CD4-positive, alpha-beta T cell (primary cell): Measurements from ENCODE around the gene CDH4. TPM values are rescaled to one million over a fixed set of nuclear protein-coding genes. Genes with fewer than 3 reads are reported as not detected.

Experiments used
- ATAC-seq: fragments of 200-7000 bp; cut with Tn5 transposase; one replicate; pipeline ENCODE4 v1.10.0; 2022; ENCODE audit warnings: mild to moderate bottlenecking; ENCODE audit not compliant: poor library complexity
- CTCF ChIA-PET: fragments of 350-600 bp; sonication (Branson Sonifier 250); formaldehyde crosslinking; loops from one replicate; lab custom pipeline; 2021; ENCODE audit warnings: antibody characterized with exemption, inconsistent platforms; lab: Charles Lee
- POLR2A ChIA-PET: fragments of 350-600 bp; sonication (Branson Sonifier 250); formaldehyde crosslinking; loops from one replicate; lab custom pipeline; 2021; ENCODE audit warnings: antibody characterized with exemption, inconsistent platforms; lab: Charles Lee
- DNase-seq, 14 experiments: peaks; one replicate each; pipeline ENCODE4 v3.0.0-alpha.2; 2013 to 2020; ENCODE audit warnings: mixed read lengths in 2 of 14
- H3K27ac ChIP-seq, 2 donors: one replicate each; pipeline versions ENCODE4 v1.5.1 to v1.7.0; 2013; ENCODE audit warnings: low read length in 2 of 2, low read depth in 1 of 2, mild to moderate bottlenecking in 1 of 2
- H3K27me3 ChIP-seq, 2 experiments: 1 replicate in 1 of 2; 2 replicates in 1 of 2; pipeline versions ENCODE4 v1.6.1 to v1.7.0; 2013; ENCODE audit warnings: low read length in 2 of 2, control low read depth in 1 of 2, mild to moderate bottlenecking in 1 of 2, moderate library complexity in 1 of 2; ENCODE audit not compliant: insufficient read depth in 2 of 2, control insufficient read depth in 1 of 2
- H3K36me3 ChIP-seq: one replicate; pipeline ENCODE4 v1.6.1; 2013; ENCODE audit warnings: low read length, control low read depth; ENCODE audit not compliant: insufficient read depth
- H3K4me1 ChIP-seq: one replicate; pipeline ENCODE4 v1.6.1; 2013; ENCODE audit warnings: low read length, control low read depth; ENCODE audit not compliant: insufficient read depth
- H3K4me3 ChIP-seq: one replicate; pipeline ENCODE4 v1.5.1; 2013; ENCODE audit warnings: mild to moderate bottlenecking, low read length, moderate library complexity
- H3K9me3 ChIP-seq, 2 experiments: 1 replicate in 1 of 2; 2 replicates in 1 of 2; pipeline versions ENCODE4 v1.6.1 to v1.7.0; 2013; ENCODE audit warnings: low read length in 2 of 2, mild to moderate bottlenecking in 2 of 2, control low read depth in 1 of 2, moderate library complexity in 1 of 2; ENCODE audit not compliant: control insufficient read depth in 1 of 2, insufficient read depth in 1 of 2
- H3K27ac Mint-ChIP-seq: one replicate; pipeline ENCODE4 v1.8.0; 2020; ENCODE audit warnings: mixed read lengths
- H3K27me3 Mint-ChIP-seq: one replicate; pipeline ENCODE4 v1.8.0; 2021; ENCODE audit warnings: mixed read lengths
- H3K36me3 Mint-ChIP-seq: one replicate; pipeline ENCODE4 v1.8.0; 2021; ENCODE audit warnings: low read depth, mixed read lengths
- H3K4me1 Mint-ChIP-seq: one replicate; pipeline ENCODE4 v1.8.0; 2021; ENCODE audit warnings: low read depth, mixed read lengths
- H3K4me3 Mint-ChIP-seq: one replicate; pipeline ENCODE4 v1.8.0; 2020; ENCODE audit warnings: mild to moderate bottlenecking, mixed read lengths
- H3K9me3 Mint-ChIP-seq: one replicate; pipeline ENCODE4 v1.8.0; 2020; ENCODE audit warnings: mixed read lengths
- CTCF ChIP-seq: fragments of 200-600 bp; IDR thresholded peaks from one replicate; pipeline ENCODE4 v1.8.0; 2022; ENCODE audit warnings: antibody characterized with exemption, mild to moderate bottlenecking
- intact Hi-C, 2 experiments: fragments of 100-400 bp; cut with DNase I in 1 of 2; cut with micrococcal nuclease in 1 of 2; formaldehyde crosslinking; loops; one replicate each; pipeline versions ENCODE4 v1.15.1 to v1.9.0; 2023 to 2025; cut with DNase I, micrococcal nuclease
- total RNA-seq, 174 experiments: library from RNA in 2 of 174; stranded (reverse) in 2 of 174; gene quantifications; one replicate each; pipeline ENCODE4 v1.2.3 and lab custom pipeline; 2021 to 2026

CDH4 gene
- total RNA-seq, 2 experiments from 2014 or later = 0.11 TPM

GRCh38 chr20:61397146-61397545, 145.1 kb downstream of the CDH4 start:
- ATAC-seq = no peak
- no peak overlapping the region for H3K4me3 ChIP-seq
- no peaks in the 10 kb centered on the region for H3K27me3 Mint-ChIP-seq
- no peak overlapping the region for H3K27ac Mint-ChIP-seq
- H3K27ac ChIP-seq = no peak overlapping the region
- no peaks in the 10 kb centered on the region for H3K4me1 ChIP-seq
- H3K9me3 Mint-ChIP-seq = no peaks in the 10 kb centered on the region
- no peaks in the 10 kb centered on the region for H3K36me3 Mint-ChIP-seq
- no peak for DNase-seq
- no peaks in the 10 kb centered on the region for H3K4me1 Mint-ChIP-seq
- ChIA-PET POLR2A (no interaction called here), CTCF (no interaction called here)
- H3K4me3 Mint-ChIP-seq = no peak overlapping the region
- no peaks in the 10 kb centered on the region for H3K27me3 ChIP-seq
- peaks cover 0 to 33% of the 10 kb centered on the region in 2 experiments for H3K9me3 ChIP-seq
- no peak for TF ChIP-seq CTCF
- no peaks in the 10 kb centered on the region for H3K36me3 ChIP-seq
- intact Hi-C loops = no loop called here

GRCh38 chr20:61397790-61398189, 145.7 kb downstream of the CDH4 start:
- no peaks in the 10 kb centered on the region for H3K27me3 Mint-ChIP-seq
- no peaks in the 10 kb centered on the region for H3K36me3 Mint-ChIP-seq
- ATAC-seq = no peak
- DNase-seq = no peak
- Histone ChIP-seq H3K27me3 (no peaks in the 10 kb centered on the region), H3K4me3 (no peak overlapping the region), H3K36me3 (no peaks in the 10 kb centered on the region), H3K9me3 (peaks cover 0 to 32% of the 10 kb centered on the region in 2 experiments), H3K4me1 (no peaks in the 10 kb centered on the region), H3K27ac (no peak overlapping the region)
- H3K4me3 Mint-ChIP-seq = no peak overlapping the region
- ChIA-PET POLR2A (no interaction called here), CTCF (no interaction called here)
- TF ChIP-seq CTCF = no peak
- intact Hi-C loops = no loop called here
- no peaks in the 10 kb centered on the region for H3K9me3 Mint-ChIP-seq
- no peaks in the 10 kb centered on the region for H3K4me1 Mint-ChIP-seq
- no peak overlapping the region for H3K27ac Mint-ChIP-seq

- ATAC-seq (no peak), DNase-seq (no peak)
- Histone ChIP-seq H3K9me3 (peaks cover 0 to 34% of the 10 kb centered on the region in 2 experiments), H3K36me3 (no peaks in the 10 kb centered on the region), H3K4me1 (no peaks in the 10 kb centered on the region), H3K4me3 (no peak overlapping the region), H3K27ac (no peak overlapping the region), H3K27me3 (no peaks in the 10 kb centered on the region)
- Mint-ChIP-seq H3K36me3 (no peaks in the 10 kb centered on the region), H3K27me3 (no peaks in the 10 kb centered on the region), H3K4me3 (no peak overlapping the region), H3K27ac (no peak overlapping the region), H3K9me3 (no peaks in the 10 kb centered on the region), H3K4me1 (no peaks in the 10 kb centered on the region)
- TF ChIP-seq CTCF = no peak
- intact Hi-C loops = no loop called here
- POLR2A ChIA-PET = no interaction called here
- CTCF ChIA-PET = no interaction called here
Observed at GRCh38 chr20:61399433-61399832, 147.4 kb downstream of the CDH4 start.
